HG02678 (cell line): ENCODE results near the gene BEND6.
A peak's percentile ranks its signal among the peaks of the same experiment; 100 is the strongest.
"Not testable (repeated sequence)": the region's sequence is repeated elsewhere in the genome, so short reads cannot be mapped to it uniquely, and the experiment has no call there.

Experiments
- ATAC-seq: cut with Tn5 transposase; IDR thresholded peaks from one replicate; pipeline ENCODE4 v1.9.1; 2021; ENCODE audit warnings: mild to moderate bottlenecking, moderate library complexity; ENCODE audit not compliant: unreplicated experiment

Gene BEND6

DNA sequence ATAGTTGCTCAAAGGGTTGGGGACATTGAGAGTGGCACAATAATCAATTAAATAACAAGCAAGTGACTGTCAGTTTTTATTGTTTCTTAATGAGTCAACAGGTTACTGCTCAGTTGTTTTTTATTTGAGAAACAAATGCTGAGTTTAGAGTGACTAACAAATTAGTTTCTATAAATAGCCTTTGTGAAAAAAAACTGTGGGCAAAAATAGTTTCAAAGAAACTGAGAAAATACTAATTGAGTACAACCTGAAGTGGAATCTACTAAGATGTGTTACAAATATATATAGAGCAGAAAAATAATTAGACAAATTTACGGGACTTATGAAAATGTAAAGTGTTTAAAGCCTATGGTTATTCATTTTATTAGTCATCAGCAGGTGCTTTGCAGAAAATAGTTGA is 22.3 kb downstream of the BEND6 start:
- ATAC-seq = no peak

- no peak for ATAC-seq
Measured at GRCh38 chr6:56978530-56978929, 23.6 kb downstream of the BEND6 start.

DNA sequence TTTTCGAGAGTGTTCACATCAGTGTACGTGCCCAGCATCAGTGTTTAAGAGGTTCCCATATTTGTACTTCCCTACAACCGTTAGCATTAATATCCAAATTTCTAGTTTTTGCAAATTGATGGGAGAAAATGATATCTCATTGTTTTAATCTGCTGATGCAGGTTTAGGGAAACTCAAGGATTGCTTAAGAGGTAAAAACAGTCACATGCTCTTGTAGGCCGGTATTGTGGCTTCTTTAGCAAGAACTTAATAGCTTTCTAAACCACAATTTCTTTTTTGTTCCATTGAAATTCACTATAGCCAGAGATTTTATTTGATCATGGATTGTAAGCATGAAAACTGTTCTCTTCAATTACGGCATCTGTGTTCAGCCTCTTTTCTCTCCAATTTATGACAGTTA is 29.5 kb downstream of the BEND6 start:
- no peak for ATAC-seq

- ATAC-seq = no peak
Measured at GRCh38 chr6:56984884-56985283, 30.0 kb downstream of the BEND6 start.

DNA sequence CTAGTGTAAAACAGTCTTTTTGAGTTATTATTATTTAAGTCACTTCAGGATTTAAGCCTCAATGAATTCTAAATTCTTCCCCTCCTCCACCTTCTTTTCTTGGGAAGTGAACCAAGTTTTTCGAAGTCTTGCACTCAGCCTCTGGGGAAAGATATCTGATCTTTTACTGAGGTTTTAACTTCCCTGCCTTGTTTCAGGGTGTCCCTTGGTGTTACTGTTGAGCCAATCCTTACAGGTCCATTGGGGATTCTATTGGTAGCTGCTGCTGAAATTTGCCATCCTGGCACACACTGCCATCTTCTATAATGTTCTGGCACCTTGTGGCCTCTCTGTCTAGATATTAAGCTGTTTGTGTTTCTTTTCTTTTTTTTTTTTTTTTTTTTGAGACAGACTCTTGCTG is 31.7 kb downstream of the BEND6 start:
- ATAC-seq = no peak

DNA sequence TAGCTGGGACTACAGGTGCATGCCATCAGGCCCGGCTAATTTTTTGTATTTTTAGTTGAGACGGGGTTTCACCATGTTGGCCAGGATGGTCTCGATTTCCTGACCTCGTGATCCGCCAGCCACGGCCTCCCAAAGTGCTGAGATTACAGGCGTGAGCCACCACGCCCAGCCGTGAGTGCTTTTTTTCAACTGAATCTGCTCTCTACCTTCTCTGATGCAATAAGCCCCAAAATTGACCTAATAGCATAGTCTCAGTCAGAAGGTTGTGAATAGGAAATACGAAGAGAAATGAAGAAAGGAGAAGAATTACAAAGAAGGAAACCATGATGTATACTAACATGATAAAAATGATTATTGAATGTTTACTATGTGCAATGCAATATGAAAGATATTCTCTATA is 33.2 kb downstream of the BEND6 start:
- ATAC-seq = no peak

DNA sequence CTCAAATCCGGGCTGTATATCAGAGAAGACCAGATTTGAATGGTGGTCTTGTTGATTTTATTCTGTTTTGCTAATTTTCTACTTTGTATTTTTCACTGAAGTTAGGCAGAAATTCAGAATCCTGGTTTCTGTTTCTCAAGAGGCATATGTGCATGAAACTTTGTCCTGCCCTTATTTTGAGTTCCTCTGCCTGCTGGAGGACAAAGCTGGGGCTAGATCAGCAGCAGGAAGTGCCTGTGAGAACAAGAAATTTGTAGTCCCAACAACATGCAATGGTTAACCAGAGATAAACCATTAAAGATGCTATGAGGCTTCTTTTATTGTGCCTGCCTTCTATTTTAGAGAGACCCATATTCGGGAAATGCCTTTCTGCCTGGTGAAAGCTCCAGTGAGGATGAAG is 37.1 kb downstream of the BEND6 start:
- ATAC-seq = no peak

DNA sequence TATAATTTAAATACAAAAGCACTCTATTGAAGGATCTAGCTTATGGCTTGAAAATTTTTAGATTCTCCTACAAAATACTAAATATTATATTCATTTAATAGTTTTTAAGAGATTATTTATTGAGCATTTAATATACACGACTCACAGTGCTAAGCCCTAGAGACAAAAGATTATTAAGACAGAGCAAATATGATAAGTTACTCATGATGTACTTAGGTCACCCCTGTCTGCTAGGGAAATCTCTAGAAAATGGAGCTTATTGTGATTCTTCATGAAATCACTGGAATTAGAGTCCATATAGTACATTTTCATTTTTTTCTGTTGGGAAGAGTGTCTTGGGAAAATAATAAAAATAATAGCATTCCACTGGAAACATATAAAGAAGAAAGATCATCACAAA is 37.8 kb downstream of the BEND6 start:
- no peak for ATAC-seq

DNA sequence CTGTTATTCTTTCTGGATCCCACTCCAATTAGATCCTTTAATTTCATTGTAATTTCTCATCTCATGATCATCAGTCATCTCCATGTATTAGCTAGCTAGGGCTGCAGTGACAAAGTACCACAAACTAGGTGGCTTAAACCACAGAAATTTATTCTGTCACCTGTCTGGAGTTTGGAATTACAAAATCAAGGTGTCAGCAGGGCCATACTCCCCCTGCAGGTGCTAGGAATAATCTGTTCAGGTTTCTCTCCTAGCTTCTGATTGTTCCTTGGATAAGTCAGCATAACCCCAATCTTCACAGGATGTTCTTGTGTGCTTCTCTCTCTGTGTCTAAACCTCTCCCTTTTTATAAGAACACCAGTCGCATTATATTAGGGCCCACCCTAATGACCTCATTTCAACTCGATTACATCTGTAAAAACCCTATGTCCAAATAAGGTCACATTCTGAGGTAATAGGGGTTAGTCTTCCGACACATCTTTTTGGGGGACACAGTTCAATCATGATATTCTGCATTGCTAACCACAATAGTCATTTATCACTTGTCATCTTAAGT is 40.5 kb downstream of the BEND6 start:
- no peak for ATAC-seq

DNA sequence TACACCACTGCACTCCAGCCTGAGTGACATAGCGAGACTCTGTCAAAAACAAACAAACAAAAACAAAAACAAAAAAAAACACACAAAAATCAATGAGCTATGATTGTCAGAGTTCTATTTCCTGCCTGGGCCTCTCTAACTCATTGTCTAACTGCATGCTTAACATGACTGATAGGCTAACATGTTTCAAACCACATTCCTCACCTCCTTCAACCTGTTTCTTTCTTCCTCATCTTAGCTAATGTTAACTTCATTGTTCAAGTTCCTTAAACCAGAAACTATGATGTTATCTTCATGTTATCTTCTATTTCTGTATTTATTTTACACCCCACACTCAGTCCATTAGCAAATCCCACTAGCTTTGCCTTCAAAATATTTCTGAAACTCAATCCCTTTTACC is 41.5 kb downstream of the BEND6 start:
- no peak for ATAC-seq

- no peak for ATAC-seq
Measured at GRCh38 chr6:56999049-56999448, 44.1 kb downstream of the BEND6 start.

GRCh38 chr6:56999748-57000147 is 44.8 kb downstream of the BEND6 start:
- ATAC-seq = not testable (repeated sequence)

- ATAC-seq = no peak
Measured at GRCh38 chr6:57002197-57002596, 47.3 kb downstream of the BEND6 start.

DNA sequence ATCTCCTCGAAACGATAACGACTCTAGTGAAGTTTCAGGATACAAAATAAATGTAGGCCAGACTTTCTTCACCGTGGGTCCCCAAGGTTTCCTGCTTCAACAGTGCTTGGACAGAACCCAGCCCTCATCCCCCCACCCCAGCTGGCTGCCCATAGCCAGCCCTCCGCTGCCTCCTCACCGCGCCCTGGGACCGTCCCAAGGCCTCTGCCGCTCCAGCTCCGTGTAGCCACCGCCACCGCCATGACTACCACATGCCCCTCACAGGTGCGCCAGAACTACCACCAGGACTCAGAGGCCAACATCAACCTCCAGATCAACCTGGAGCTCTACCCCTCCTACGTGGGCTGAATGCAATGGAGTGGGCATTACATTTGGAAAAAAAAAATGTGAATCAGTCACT is 49.4 kb downstream of the BEND6 start:
- ATAC-seq = no peak

- ATAC-seq = no peak
Measured at GRCh38 chr6:57006101-57006500, 51.2 kb downstream of the BEND6 start.

GRCh38 chr6:57008069-57008468 is 53.2 kb downstream of the BEND6 start:
- ATAC-seq = not testable (repeated sequence)

DNA sequence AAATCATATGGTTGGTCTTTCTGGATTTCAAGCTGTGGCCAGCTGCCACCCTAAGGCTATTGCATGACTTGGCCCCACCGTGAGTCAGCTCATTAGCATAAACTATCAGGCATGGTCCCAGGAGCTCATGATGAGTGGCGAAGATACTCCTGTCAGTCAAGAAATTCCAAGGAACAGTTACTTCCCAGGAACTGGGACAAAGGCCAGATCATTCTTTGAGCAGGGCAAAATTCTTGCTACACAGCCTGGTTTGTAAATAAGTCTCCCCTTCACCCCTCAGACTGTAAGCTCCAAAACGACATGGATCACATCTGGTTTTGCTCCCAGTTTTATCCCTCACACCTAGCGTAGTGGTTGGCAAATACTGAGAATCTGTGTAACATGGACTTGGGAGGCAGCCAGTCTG is 58.6 kb downstream of the BEND6 start:
- no peak for ATAC-seq

DNA sequence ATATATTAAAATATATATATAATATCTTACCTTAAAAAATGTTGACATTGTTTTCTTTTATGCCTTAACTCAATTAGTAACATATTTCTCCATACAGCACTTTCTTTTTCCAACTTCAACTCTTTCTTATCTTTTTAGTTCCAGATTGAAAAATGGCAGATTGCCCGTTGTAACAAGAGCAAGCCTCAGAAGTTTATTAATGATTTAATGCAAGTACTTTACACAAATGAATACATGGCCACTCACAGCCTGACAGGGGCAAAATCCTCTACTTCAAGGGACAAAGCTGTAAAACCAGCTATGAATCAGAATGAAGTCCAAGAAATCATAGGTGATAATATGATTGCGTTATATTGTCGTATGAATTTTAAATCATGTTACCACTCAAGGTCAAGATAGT is 62.2 kb downstream of the BEND6 start:
- ATAC-seq = no peak

GRCh38 chr6:57017841-57018240 is 62.9 kb downstream of the BEND6 start:
- no peak for ATAC-seq

GRCh38 chr6:57019434-57019833 is 64.5 kb downstream of the BEND6 start:
- no peak for ATAC-seq

- ATAC-seq = peak; percentile 87
Measured at GRCh38 chr6:57021086-57021720, 66.3 kb downstream of the BEND6 start.

GRCh38 chr6:57024321-57024720 is 69.4 kb downstream of the BEND6 start:
- no peak for ATAC-seq

DNA sequence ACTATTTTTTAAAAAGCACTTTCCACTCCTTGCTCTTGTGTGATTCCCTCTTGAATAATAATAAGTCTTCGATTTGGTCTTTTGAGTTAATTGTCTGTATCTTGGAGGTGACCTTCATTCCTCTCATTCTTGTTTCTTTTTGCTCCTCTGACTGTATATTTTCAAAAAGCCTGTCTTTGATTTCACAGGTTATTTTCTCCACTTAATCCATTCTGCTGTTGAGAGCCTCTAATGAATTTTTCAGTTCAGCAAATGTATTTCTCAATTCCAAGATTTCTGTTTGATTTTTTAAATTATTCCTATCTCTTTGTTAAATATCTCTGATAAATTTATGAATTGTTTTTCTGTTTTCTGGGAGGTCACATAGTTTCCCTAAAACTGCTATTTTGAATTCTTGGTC is 69.9 kb downstream of the BEND6 start:
- no peak for ATAC-seq
